ENCODE results near the gene CDC42BPA.

CDC42BPA gene

GRCh38 chr1:226979517-226980121 lies 338.7 kb downstream of the CDC42BPA start:
- WGBS, 2 experiments = 92 to 94% methylated on average over 12 of the region's 12 CpGs
- peaks cover 15% of the 10 kb centered on the region for H3K4me1 ChIP-seq (ENCODE audit: control insufficient read depth, insufficient read depth, low read length)
- H3K9me3 ChIP-seq (ENCODE audit: control insufficient read depth, low read length) = no peaks in the 10 kb centered on the region
- H3K27ac ChIP-seq (ENCODE audit: insufficient read depth, low read depth, low read length, poor library complexity, severe bottlenecking) = no peak overlapping the region
- H3K4me3 ChIP-seq (ENCODE audit: insufficient read depth, low read depth, low read length) = no peak overlapping the region
- no peaks in the 10 kb centered on the region for H3K27me3 ChIP-seq (ENCODE audit: control insufficient read depth, insufficient read depth, low read length, poor library complexity, severe bottlenecking)
- no peaks in the 10 kb centered on the region for H3K36me3 ChIP-seq (ENCODE audit: control insufficient read depth, insufficient read depth, low read length)

- Histone ChIP-seq H3K4me3 (ENCODE audit: insufficient read depth, low read depth, low read length) (no peak overlapping the region), H3K27me3 (ENCODE audit: control insufficient read depth, insufficient read depth, low read length, poor library complexity, severe bottlenecking) (no peaks in the 10 kb centered on the region), H3K27ac (ENCODE audit: insufficient read depth, low read depth, low read length, poor library complexity, severe bottlenecking) (no peak overlapping the region), H3K9me3 (ENCODE audit: control insufficient read depth, low read length) (no peaks in the 10 kb centered on the region), H3K36me3 (ENCODE audit: control insufficient read depth, insufficient read depth, low read length) (no peaks in the 10 kb centered on the region), H3K4me1 (ENCODE audit: control insufficient read depth, insufficient read depth, low read length) (peaks cover 20% of the 10 kb centered on the region)
- WGBS, 2 experiments = 89 to 92% methylated on average over 15 of the region's 15 CpGs
These were observed 339.2 kb downstream of the CDC42BPA start for GRCh38 chr1:226979115-226979516.

GRCh38 chr1:226978432-226979114 lies 339.7 kb downstream of the CDC42BPA start:
- H3K4me3 ChIP-seq (ENCODE audit: insufficient read depth, low read depth, low read length) = no peak overlapping the region
- H3K27ac ChIP-seq (ENCODE audit: insufficient read depth, low read depth, low read length, poor library complexity, severe bottlenecking) = no peak overlapping the region
- H3K9me3 ChIP-seq (ENCODE audit: control insufficient read depth, low read length) = no peaks in the 10 kb centered on the region
- H3K36me3 ChIP-seq (ENCODE audit: control insufficient read depth, insufficient read depth, low read length) = no peaks in the 10 kb centered on the region
- WGBS, 2 experiments = 92% methylated on average over 10 of the region's 10 CpGs
- no peaks in the 10 kb centered on the region for H3K27me3 ChIP-seq (ENCODE audit: control insufficient read depth, insufficient read depth, low read length, poor library complexity, severe bottlenecking)
- peaks cover 26% of the 10 kb centered on the region for H3K4me1 ChIP-seq (ENCODE audit: control insufficient read depth, insufficient read depth, low read length)

- Histone ChIP-seq H3K36me3 (ENCODE audit: control insufficient read depth, insufficient read depth, low read length) (no peaks in the 10 kb centered on the region), H3K9me3 (ENCODE audit: control insufficient read depth, low read length) (no peaks in the 10 kb centered on the region), H3K27ac (ENCODE audit: insufficient read depth, low read depth, low read length, poor library complexity, severe bottlenecking) (no peak overlapping the region), H3K27me3 (ENCODE audit: control insufficient read depth, insufficient read depth, low read length, poor library complexity, severe bottlenecking) (no peaks in the 10 kb centered on the region), H3K4me3 (ENCODE audit: insufficient read depth, low read depth, low read length) (no peak overlapping the region), H3K4me1 (ENCODE audit: control insufficient read depth, insufficient read depth, low read length) (peaks cover 30% of the 10 kb centered on the region)
- 91% methylated on average over 20 of the region's 20 CpGs for whole genome bisulfite sequencing, 2 experiments
These were observed 340.5 kb downstream of the CDC42BPA start for GRCh38 chr1:226977643-226978431.

- no peak overlapping the region for H3K4me3 ChIP-seq (ENCODE audit: insufficient read depth, low read depth, low read length)
- no peaks in the 10 kb centered on the region for H3K36me3 ChIP-seq (ENCODE audit: control insufficient read depth, insufficient read depth, low read length)
- no peak overlapping the region for H3K27ac ChIP-seq (ENCODE audit: insufficient read depth, low read depth, low read length, poor library complexity, severe bottlenecking)
- H3K27me3 ChIP-seq (ENCODE audit: control insufficient read depth, insufficient read depth, low read length, poor library complexity, severe bottlenecking) = no peaks in the 10 kb centered on the region
- H3K9me3 ChIP-seq (ENCODE audit: control insufficient read depth, low read length) = no peaks in the 10 kb centered on the region
- H3K4me1 ChIP-seq (ENCODE audit: control insufficient read depth, insufficient read depth, low read length) = peaks cover 30% of the 10 kb centered on the region
- WGBS, 2 experiments = 92 to 93% methylated on average over 21 of the region's 21 CpGs
These were observed 341.2 kb downstream of the CDC42BPA start for GRCh38 chr1:226976978-226977642.

- Histone ChIP-seq H3K36me3 (ENCODE audit: control insufficient read depth, insufficient read depth, low read length) (no peaks in the 10 kb centered on the region), H3K27ac (ENCODE audit: insufficient read depth, low read depth, low read length, poor library complexity, severe bottlenecking) (no peak overlapping the region), H3K4me3 (ENCODE audit: insufficient read depth, low read depth, low read length) (no peak overlapping the region), H3K9me3 (ENCODE audit: control insufficient read depth, low read length) (no peaks in the 10 kb centered on the region), H3K27me3 (ENCODE audit: control insufficient read depth, insufficient read depth, low read length, poor library complexity, severe bottlenecking) (no peaks in the 10 kb centered on the region), H3K4me1 (ENCODE audit: control insufficient read depth, insufficient read depth, low read length) (peaks cover 30% of the 10 kb centered on the region)
- WGBS, 2 experiments = 95 to 97% methylated on average over 34 of the region's 34 CpGs
These were observed 341.9 kb downstream of the CDC42BPA start for GRCh38 chr1:226976276-226976977.

GRCh38 chr1:226975259-226976250 lies 342.7 kb downstream of the CDC42BPA start:
- H3K27me3 ChIP-seq (ENCODE audit: control insufficient read depth, insufficient read depth, low read length, poor library complexity, severe bottlenecking) = no peaks in the 10 kb centered on the region
- no peak overlapping the region for H3K27ac ChIP-seq (ENCODE audit: insufficient read depth, low read depth, low read length, poor library complexity, severe bottlenecking)
- no peaks in the 10 kb centered on the region for H3K36me3 ChIP-seq (ENCODE audit: control insufficient read depth, insufficient read depth, low read length)
- H3K9me3 ChIP-seq (ENCODE audit: control insufficient read depth, low read length) = no peaks in the 10 kb centered on the region
- WGBS, 2 experiments = 63 to 68% methylated on average over 29 to 30 of the region's 32 CpGs
- peaks cover 30% of the 10 kb centered on the region for H3K4me1 ChIP-seq (ENCODE audit: control insufficient read depth, insufficient read depth, low read length)
- no peak overlapping the region for H3K4me3 ChIP-seq (ENCODE audit: insufficient read depth, low read depth, low read length)

GRCh38 chr1:226974544-226975258 lies 343.6 kb downstream of the CDC42BPA start:
- Histone ChIP-seq H3K9me3 (ENCODE audit: control insufficient read depth, low read length) (no peaks in the 10 kb centered on the region), H3K4me1 (ENCODE audit: control insufficient read depth, insufficient read depth, low read length) (peaks cover 30% of the 10 kb centered on the region), H3K27ac (ENCODE audit: insufficient read depth, low read depth, low read length, poor library complexity, severe bottlenecking) (no peak overlapping the region), H3K4me3 (ENCODE audit: insufficient read depth, low read depth, low read length) (no peak overlapping the region), H3K36me3 (ENCODE audit: control insufficient read depth, insufficient read depth, low read length) (no peaks in the 10 kb centered on the region), H3K27me3 (ENCODE audit: control insufficient read depth, insufficient read depth, low read length, poor library complexity, severe bottlenecking) (no peaks in the 10 kb centered on the region)
- WGBS, 2 experiments = 87 to 90% methylated on average over 14 of the region's 14 CpGs
